ENCODE results near the gene LCE3C. TPM values are rescaled to one million over a fixed set of nuclear protein-coding genes. Genes with fewer than 3 reads are reported as not detected.

LCE3C gene
- total RNA-seq, 1 donor from 2014 or later = not detected

- H3K27ac Mint-ChIP-seq (ENCODE audit: unreplicated experiment) = no peak overlapping the region
- no peak for TF ChIP-seq CTCF (conservative IDR thresholded peaks at IDR 0.05)
- peaks cover 24% of the 10 kb centered on the region for H3K9me3 Mint-ChIP-seq
- no peaks in the 10 kb centered on the region for H3K27me3 Mint-ChIP-seq (ENCODE audit: low read depth)
- DNase-seq (ENCODE audit: low read depth, low spot score) = no peak
- no peaks in the 10 kb centered on the region for H3K4me1 Mint-ChIP-seq
- H3K4me3 Mint-ChIP-seq = no peak overlapping the region
- H3K36me3 Mint-ChIP-seq (ENCODE audit: low read depth) = peaks cover 11% of the 10 kb centered on the region
These were observed 22.0 kb downstream of the LCE3C start for GRCh38 chr1:152621993-152622392.

- no peak for DNase-seq (ENCODE audit: low read depth, low spot score)
- Mint-ChIP-seq H3K27me3 (ENCODE audit: low read depth) (no peaks in the 10 kb centered on the region), H3K9me3 (peaks cover 29% of the 10 kb centered on the region), H3K4me3 (no peak within 1 kb of the TSS), H3K27ac (ENCODE audit: unreplicated experiment) (no peak within 1 kb of the TSS), H3K4me1 (no peaks in the 10 kb centered on the region), H3K36me3 (ENCODE audit: low read depth) (peaks cover 11% of the 10 kb centered on the region)
- TF ChIP-seq CTCF (conservative IDR thresholded peaks at IDR 0.05) = no peak
These were observed 22.8 kb downstream of the LCE3C start, which contains the start of gene LCE3A for GRCh38 chr1:152622803-152623202. Gene LCE3A, minus strand, starts transcription at chr1:152623103. Its CDS starts 0 bp downstream, at chr1:152623103.

- no peak for DNase-seq (ENCODE audit: low read depth, low spot score)
- no peak overlapping the region for H3K4me3 Mint-ChIP-seq
- H3K4me1 Mint-ChIP-seq = no peaks in the 10 kb centered on the region
- TF ChIP-seq CTCF (conservative IDR thresholded peaks at IDR 0.05) = no peak
- no peaks in the 10 kb centered on the region for H3K27me3 Mint-ChIP-seq (ENCODE audit: low read depth)
- peaks cover 28% of the 10 kb centered on the region for H3K9me3 Mint-ChIP-seq
- H3K36me3 Mint-ChIP-seq (ENCODE audit: low read depth) = peaks cover 10% of the 10 kb centered on the region
- H3K27ac Mint-ChIP-seq (ENCODE audit: unreplicated experiment) = no peak overlapping the region
These were observed 23.3 kb downstream of the LCE3C start for GRCh38 chr1:152623203-152623844.

GRCh38 chr1:152626744-152627143 lies 26.7 kb downstream of the LCE3C start:
- H3K36me3 Mint-ChIP-seq (ENCODE audit: low read depth) = peaks cover 9% of the 10 kb centered on the region
- no peak overlapping the region for H3K27ac Mint-ChIP-seq (ENCODE audit: unreplicated experiment)
- no peak for DNase-seq (ENCODE audit: low read depth, low spot score)
- no peaks in the 10 kb centered on the region for H3K4me1 Mint-ChIP-seq
- H3K9me3 Mint-ChIP-seq = peaks cover 25% of the 10 kb centered on the region
- H3K4me3 Mint-ChIP-seq = no peak overlapping the region
- TF ChIP-seq CTCF (conservative IDR thresholded peaks at IDR 0.05) = no peak
- no peaks in the 10 kb centered on the region for H3K27me3 Mint-ChIP-seq (ENCODE audit: low read depth)

- H3K27me3 Mint-ChIP-seq (ENCODE audit: low read depth) = no peaks in the 10 kb centered on the region
- no peak for DNase-seq (ENCODE audit: low read depth, low spot score)
- no peaks in the 10 kb centered on the region for H3K4me1 Mint-ChIP-seq
These were observed 30.6 kb downstream of the LCE3C start for GRCh38 chr1:152630596-152630995.

More at GRCh38 chr1:152630596-152630995, 30.6 kb downstream of the LCE3C start:
- Mint-ChIP-seq H3K36me3 (ENCODE audit: low read depth) (peaks cover 7% of the 10 kb centered on the region), H3K27ac (ENCODE audit: unreplicated experiment) (no peak overlapping the region), H3K9me3 (peaks cover 26% of the 10 kb centered on the region), H3K4me3 (no peak overlapping the region)
- no peak for TF ChIP-seq CTCF (conservative IDR thresholded peaks at IDR 0.05)

Data from neural crest cell (in vitro differentiated cells).